Hair follicle dermal papilla cell (primary cell): ENCODE measurements around the gene WEE1. TPM values are rescaled to one million over a fixed set of nuclear protein-coding genes. Genes with fewer than 3 reads are reported as not detected.

Source experiments
- small RNA-seq: library from RNA; depleted of rRNA; stranded (forward); fragments of <200 nt; gene quantifications from one replicate; pipeline ENCODE3, GENCODE V24; 2012
- total RNA-seq: library from RNA; depleted of rRNA; stranded (reverse); fragments of >200 nt; gene quantifications from 2 replicates; pipeline ENCODE4 v1.2.3, GENCODE V29; 2012

The WEE1 gene
- total RNA-seq = 35.9 and 37.6 TPM in 2 replicates

DNA sequence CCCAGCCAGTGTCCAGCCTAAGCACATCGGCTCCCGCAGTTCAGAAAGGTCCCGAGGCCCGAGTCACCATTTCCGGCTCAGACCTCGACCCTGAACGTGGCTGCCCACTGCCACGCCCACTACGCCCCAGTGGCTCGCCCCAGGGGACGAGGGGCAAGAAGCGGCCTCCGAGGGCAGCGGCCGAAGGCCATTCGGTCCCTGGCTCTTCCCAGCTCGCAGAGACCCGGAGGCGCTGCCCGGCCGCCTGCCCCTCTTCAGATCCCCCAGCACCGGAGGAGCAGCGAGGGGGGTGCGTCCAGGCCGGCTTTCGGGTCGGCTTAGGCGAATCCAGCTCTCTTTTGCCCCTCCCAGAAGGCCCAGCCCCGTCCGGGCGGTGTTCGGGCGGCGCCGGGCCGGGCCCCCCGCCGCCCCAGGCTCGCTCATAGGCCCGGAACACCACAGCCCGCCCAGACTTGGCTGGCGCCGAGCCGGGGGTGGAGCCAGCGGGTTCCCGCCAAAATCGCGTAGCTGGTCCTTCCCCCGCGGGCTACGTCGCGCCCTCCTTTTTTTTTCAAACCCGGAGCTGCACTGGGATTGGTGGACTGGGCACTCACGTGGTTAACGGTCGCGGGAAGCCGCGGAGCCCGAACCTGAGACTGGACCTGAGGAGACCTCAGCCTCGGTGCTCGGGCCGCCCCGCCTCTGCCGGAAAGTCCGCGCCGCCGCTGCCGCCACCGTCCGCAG lies at the start of gene WEE1:
WEE1 (plus strand) TSS at position 619 of the 723 bp plus-strand sequence. CDS start 264 bp downstream, outside the sequence.

Small RNA genes lying within 50 kb of the gene (small RNA-seq; reads per million reads assigned to genes)
- not detected for gene RF01210

Other genes starting within 250 kb of the WEE1 start
- 89.4 and 111 TPM in 2 replicates for gene IPO7, start 189.0 kb upstream of the WEE1 start, total RNA-seq
- 21.7 and 28.2 TPM in 2 replicates for gene ZNF143, start 112.7 kb upstream of the WEE1 start, total RNA-seq
- gene SWAP70, start 90.4 kb downstream of the WEE1 start, total RNA-seq = 94.9 and 103 TPM in 2 replicates